ENCODE data around the gene MRI1. TPM values are rescaled to one million over a fixed set of nuclear protein-coding genes. Genes with fewer than 3 reads are reported as not detected.
"Not testable (repeated sequence)": the region's sequence is repeated elsewhere in the genome, so short reads cannot be mapped to it uniquely, and the experiment has no call there.

Gene MRI1
- total RNA-seq, 6 experiments from 2014 or later: 14.5 to 30.5 (median 24.1) TPM

DNA sequence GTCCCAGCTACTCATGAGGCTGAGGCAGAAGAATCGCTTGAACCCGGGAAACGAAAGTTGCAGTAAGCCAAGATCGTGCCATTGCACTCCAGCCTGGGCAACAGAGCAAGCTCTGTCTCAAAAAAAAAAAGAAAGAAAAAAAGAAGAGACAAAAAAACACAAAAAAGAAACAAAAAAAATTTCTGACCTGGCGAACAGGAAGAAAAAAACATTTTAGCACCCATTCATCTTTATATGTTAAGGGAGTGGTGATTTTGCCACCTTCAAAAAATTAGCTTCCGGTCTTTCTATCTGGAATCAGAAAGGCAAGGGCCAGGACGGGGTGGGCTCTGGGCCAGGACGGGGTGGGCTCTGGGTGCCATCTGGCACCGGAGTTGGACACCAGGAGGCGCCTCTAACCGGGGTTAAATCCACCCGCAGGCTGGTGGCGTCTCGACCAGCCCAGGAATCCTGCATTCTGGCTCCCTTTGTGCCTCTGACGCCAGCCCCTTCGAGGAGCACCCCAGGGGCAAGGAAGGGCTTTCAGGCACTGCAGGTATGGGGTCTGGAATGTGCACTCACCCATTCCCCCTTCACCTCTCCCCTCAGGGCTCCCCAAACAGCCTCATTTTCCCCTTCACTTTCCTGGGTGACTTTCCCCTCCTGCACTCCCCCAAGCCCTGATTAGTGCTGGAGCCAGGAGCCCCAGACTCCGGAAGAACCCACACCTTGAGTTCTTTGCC, 20.6 kb downstream of the MRI1 start:
- Histone ChIP-seq H3K27ac (no peak overlapping the region), H3K36me3 (no peaks in the 10 kb centered on the region), H3K9me3 (no peaks in the 10 kb centered on the region), H3K4me1 (no peaks in the 10 kb centered on the region), H3K4me3 (no peak overlapping the region), H3K27me3 (no peaks in the 10 kb centered on the region)
- intact Hi-C loops (cut with DNase I): loop anchor here (5.0 kb wide), 1 partner anchor 77 kb away; no protein-coding TSS in a partner anchor
- no peak for TF ChIP-seq POLR2A (IDR thresholded peaks at IDR 0.05)
- TF ChIP-seq, protein P1, sequence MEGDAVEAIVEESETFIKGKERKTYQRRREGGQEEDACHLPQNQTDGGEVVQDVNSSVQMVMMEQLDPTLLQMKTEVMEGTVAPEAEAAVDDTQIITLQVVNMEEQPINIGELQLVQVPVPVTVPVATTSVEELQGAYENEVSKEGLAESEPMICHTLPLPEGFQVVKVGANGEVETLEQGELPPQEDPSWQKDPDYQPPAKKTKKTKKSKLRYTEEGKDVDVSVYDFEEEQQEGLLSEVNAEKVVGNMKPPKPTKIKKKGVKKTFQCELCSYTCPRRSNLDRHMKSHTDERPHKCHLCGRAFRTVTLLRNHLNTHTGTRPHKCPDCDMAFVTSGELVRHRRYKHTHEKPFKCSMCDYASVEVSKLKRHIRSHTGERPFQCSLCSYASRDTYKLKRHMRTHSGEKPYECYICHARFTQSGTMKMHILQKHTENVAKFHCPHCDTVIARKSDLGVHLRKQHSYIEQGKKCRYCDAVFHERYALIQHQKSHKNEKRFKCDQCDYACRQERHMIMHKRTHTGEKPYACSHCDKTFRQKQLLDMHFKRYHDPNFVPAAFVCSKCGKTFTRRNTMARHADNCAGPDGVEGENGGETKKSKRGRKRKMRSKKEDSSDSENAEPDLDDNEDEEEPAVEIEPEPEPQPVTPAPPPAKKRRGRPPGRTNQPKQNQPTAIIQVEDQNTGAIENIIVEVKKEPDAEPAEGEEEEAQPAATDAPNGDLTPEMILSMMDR (IDR thresholded peaks at IDR 0.05): peak; percentile 55 to 73 (median 67)
- ATAC-seq: peak; percentile 84 to 90 (median 87)
- 25% methylated on average over 7 of the region's 17 CpGs for WGBS (ENCODE audit: insufficient coverage, low coverage, low lambda C conversion rate, missing lambda C conversion rate)
- DNase-seq: peak; percentile 75 to 83 (median 77)

DNA sequence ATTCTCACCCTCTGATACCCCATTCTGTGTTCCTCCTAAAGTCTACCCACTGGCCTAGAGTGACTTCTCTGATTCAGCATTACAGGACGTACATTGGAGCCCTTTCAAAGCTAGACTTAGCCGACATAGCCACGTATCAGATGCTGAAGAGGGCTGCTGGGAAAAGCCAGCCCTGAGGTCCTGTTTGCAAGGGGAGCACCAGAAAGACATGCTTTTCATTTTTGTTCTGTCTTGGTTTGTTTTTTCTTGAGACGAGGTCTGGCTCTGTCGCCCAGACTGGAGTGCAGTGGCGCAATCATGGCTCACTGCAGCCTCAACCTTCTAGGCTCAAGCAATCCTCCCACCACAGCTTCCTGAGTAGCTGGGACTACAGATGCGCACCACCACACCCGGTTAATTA, 24.7 kb downstream of the MRI1 start:
- WGBS (ENCODE audit: insufficient coverage, low coverage, low lambda C conversion rate, missing lambda C conversion rate): 24% methylated on average over 4 of the region's 8 CpGs
- DNase-seq (no peak), ATAC-seq (peak in 2 of 4 donors; percentile 10 to 25)
- no peaks in the 10 kb centered on the region for H3K36me3 ChIP-seq
- TF ChIP-seq POLR2A (IDR thresholded peaks at IDR 0.05): no peak
- TF ChIP-seq, protein P1 (IDR thresholded peaks at IDR 0.05): no peak
- H3K9me3 ChIP-seq: no peaks in the 10 kb centered on the region
- no peaks in the 10 kb centered on the region for H3K27me3 ChIP-seq
- no peak overlapping the region for H3K27ac ChIP-seq
- intact Hi-C loops (cut with DNase I): loop anchor here (5.0 kb wide), 1 partner anchor 73 kb away; no protein-coding TSS in a partner anchor
- H3K4me3 ChIP-seq: no peak overlapping the region
- no peaks in the 10 kb centered on the region for H3K4me1 ChIP-seq

DNA sequence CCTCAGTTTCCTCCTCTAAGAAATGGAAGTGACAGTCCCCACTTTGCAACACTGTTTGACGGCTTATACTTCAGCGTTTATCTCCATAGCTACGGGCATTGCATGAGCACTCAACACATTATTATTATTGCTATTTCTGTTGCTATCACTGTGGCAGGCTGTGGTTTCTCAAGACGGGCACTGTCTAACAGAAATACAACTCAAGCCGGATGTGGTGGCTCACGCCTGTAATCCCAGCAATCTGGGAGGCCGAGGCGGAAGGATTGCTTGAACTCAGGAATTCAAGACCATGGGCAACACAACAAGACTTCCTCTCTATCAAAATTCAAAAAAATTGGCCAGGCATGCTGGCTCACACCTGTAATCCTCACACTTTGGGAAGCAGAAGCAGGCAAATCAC, 26.0 kb downstream of the MRI1 start:
- intact Hi-C loops (cut with DNase I): no loop called here
- Histone ChIP-seq H3K4me3 (no peak overlapping the region), H3K36me3 (no peaks in the 10 kb centered on the region), H3K4me1 (peaks cover 0 to 4% (median 0%) of the 10 kb centered on the region in 4 donors), H3K27me3 (no peaks in the 10 kb centered on the region), H3K27ac (no peak overlapping the region), H3K9me3 (no peaks in the 10 kb centered on the region)
- no peak for TF ChIP-seq POLR2A (IDR thresholded peaks at IDR 0.05)
- TF ChIP-seq, protein P1 (IDR thresholded peaks at IDR 0.05): no peak
- WGBS (ENCODE audit: insufficient coverage, low coverage, low lambda C conversion rate, missing lambda C conversion rate): 71% methylated on average over 8 of the region's 8 CpGs
- ATAC-seq: no peak
- DNase-seq: no peak

DNA sequence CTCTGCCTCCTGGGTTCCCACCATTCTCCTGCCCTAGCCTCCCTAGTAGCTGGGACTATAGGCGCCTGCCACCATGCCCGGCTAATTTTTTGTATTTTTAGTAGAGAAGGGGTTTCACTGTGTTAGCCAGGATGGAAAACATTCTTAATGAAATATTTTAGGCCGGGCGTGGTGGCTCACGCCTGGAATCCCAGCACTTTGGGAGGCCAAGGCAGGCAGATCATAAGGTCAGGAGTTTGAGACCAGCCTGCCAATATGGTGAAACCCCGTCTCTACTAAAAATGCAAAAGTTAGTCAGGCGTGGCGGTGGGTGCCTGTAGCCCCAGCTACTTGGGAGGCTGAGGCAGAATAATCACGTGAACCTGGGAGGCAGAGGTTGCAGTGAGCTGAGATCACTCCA, 29.0 kb downstream of the MRI1 start:
- H3K27me3 ChIP-seq; H3K9me3 ChIP-seq; H3K36me3 ChIP-seq; ATAC-seq; H3K27ac ChIP-seq; H3K4me3 ChIP-seq; DNase-seq; intact Hi-C loops (cut with DNase I): not testable (repeated sequence)
- H3K4me1 ChIP-seq: peaks cover 0 to 10% (median 0%) of the 10 kb centered on the region in 4 donors
- 75% methylated on average over 9 of the region's 9 CpGs for WGBS (ENCODE audit: insufficient coverage, low coverage, low lambda C conversion rate, missing lambda C conversion rate)

DNA sequence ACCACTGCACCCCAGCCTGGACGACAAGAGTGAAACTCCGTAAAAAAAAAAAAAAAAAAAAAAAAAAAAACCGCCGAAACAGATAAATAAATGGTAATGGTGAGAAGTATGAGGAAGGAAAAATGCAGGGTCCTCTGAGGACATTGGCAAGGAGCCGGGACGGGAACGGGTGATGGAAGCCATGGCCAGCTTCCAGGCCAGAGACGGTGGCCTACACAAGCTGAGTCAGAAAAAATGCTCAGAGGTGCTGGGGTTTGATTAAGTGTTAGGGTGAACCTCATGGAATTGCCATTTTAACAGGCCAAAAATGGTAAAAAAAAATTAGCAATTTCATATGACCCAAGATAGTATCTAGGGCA, 30.1 kb downstream of the MRI1 start:
- Histone ChIP-seq H3K27ac (peak overlapping the region; percentile 58 to 87 (median 76)), H3K4me3 (peak overlapping the region; percentile 68 to 80 (median 71)), H3K36me3 (no peaks in the 10 kb centered on the region), H3K4me1 (peaks cover 0 to 10% (median 0%) of the 10 kb centered on the region in 4 donors), H3K27me3 (no peaks in the 10 kb centered on the region), H3K9me3 (no peaks in the 10 kb centered on the region)
- DNase-seq (peak; percentile 69 to 81 (median 74)), ATAC-seq (peak; percentile 2 to 41 (median 9))
- 8% methylated on average over 6 of the region's 8 CpGs for WGBS (ENCODE audit: insufficient coverage, low coverage, low lambda C conversion rate, missing lambda C conversion rate)
- TF ChIP-seq POLR2A (IDR thresholded peaks at IDR 0.05): no peak
- TF ChIP-seq, protein P1 (IDR thresholded peaks at IDR 0.05): no peak
- intact Hi-C loops (cut with DNase I): no loop called here

Measured in right lobe of liver (tissue), 6 donors.